SHP77 (cell line): ENCODE results near the gene GGTLC3.
"Not testable (repeated sequence)": the region's sequence is repeated elsewhere in the genome, so short reads cannot be mapped to it uniquely, and the experiment has no call there.

Experiments
- DNase-seq, 2 experiments: peaks; one replicate each; lab custom pipeline; 2025; lab: John Stamatoyannopoulos, UW

Gene GGTLC3

DNA sequence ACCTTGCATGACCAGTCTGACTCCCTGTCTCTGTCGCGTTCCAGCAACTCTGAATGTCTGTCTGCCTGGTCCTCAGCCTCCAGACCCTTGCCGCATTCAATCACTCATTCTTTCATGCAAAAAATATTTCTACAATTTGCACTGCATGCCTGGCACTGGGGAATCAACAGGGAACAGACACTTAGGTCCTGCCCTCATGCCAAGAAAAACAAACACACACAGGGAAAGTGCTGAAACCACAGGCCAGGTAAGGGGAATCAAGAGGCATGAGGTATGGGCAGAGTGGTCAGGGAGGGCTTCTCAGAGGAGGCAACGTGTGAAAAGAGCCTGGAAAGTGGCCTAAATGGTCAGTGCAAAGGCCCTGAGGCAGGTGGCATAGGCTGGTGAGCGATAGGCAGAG is at the start of gene GGTLC3:
Gene GGTLC3, minus strand, starts transcription at position 101 of the 400 bp plus-strand sequence. CDS start 264 bp downstream, outside the sequence.
- DNase-seq = not testable (repeated sequence)

DNA sequence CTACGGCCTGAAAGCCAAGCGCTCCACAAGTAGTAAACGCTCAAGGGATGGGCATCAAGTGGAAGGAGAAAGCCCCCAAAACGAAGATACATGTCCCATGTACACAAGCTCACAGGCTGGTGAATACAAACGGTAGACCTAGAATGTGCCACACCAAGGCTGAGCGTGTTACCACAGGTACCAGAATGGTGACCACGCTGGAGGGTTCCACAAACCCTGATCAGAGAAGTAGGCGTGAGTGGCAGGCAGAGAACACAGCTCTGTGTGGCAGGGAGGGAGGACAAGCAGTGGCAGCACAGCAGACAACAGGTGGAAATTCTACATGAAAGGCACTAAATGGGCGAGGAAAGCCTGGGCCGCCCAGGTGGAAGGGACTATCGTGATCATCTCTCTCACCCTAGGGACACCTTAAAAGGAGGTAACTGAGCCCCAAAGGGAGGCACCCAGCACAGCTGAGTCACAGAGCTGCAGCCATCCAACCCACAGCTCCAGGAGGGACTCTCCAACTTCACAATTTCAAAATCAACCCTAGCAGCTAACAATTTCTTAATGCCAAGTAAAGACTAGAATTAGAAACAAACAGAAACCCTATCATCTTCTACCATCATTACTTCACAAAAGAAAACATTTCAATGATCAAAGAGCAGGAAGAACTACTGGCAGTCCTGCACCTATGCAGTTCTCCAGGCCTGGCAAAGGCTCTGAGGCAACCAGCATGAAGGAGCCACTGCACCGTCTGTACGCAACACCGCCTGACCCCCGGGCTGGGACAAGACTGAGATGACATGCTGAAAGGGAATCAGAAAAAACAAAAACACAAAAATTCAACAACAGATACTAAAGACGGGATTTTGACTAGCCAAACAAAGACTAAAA is 42.4 kb upstream of the GGTLC3 start:
- not testable (repeated sequence) for DNase-seq

DNA sequence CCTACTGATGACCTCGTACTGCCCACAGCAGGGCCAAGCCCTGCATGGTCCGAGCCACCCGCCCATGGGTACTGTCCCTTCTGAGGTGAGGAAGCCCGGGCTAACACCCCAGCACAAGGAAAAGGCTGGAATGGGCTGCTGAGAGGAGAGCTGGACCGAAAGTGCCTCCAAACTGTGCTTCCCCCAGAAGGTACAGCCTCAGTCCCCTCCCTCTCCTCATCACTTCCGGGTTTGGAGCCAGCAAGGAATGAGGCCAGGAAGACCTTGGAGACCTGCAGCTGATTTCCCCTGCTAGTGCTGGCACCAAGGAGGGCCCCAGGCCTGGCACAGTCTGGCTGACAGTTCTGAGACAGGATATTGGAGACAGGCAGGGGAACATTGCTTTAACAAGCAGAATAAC is 41.0 kb upstream of the GGTLC3 start:
- DNase-seq = not testable (repeated sequence)

DNA sequence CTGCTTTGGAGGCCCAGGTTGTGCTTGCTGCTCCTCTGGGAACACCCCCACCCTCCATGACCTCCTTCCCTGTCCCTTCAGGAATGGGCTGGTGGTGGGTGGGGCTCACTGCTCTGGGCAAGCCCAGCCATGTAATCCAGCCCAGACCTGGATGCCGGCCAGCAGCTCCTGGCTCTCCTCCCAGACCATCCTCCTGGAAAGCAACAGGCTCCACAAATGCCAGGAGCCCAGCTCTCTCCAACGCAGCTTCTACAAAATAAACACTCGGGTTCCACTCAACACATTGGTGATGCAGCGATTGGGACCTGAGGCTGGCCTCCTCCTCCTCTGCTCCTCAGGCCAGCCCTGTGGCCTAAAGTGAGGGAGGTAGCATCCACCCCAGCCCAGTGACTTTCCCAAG is 40.6 kb upstream of the GGTLC3 start:
- DNase-seq = not testable (repeated sequence)

DNA sequence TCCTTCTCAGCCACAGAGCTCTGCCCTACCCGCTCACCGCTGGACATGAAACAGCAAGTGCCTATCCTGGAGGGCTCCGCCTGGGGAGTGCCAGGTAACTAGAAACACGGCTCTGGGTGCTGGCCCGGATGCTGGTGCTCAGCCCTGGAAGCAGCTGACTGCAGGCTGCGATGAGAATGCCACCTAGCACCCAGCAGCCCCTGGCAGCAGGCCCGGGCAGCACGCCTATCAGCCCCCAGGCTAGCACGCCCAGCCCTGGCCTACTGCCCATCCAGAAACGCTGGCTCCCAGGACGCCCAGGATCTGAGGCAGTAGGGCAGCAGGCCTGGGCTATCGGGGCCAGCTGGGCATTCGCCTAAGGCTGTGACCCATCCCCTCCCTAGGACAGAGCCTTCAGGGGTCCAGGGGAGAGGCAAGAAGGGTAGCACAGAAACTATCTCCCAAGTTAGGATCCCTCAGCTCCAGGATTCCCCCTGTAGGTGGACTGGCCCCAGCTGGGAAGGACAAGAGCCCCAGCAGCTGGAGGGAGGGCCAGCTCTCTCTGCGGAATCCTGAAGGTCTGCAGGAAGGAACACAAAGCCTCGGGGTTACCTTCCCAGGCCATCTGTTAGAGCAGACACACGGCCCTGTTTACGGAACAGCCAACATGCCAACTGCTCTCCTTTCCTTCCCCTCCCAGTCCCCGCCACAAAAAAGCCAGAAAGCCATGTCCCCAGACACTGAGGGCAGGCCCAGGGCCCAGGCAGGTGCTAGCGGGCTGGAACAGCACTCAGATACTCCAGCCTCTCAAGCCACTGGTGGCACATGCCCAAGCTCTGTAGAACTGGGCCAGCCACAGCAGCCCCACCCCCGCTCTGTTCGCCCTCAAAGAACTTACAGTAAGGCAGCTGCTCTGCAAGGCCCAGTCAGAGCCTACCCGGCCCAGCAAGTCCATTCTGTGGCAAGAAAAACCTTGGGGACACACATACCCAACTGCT is 36.6 kb upstream of the GGTLC3 start:
- not testable (repeated sequence) for DNase-seq

DNA sequence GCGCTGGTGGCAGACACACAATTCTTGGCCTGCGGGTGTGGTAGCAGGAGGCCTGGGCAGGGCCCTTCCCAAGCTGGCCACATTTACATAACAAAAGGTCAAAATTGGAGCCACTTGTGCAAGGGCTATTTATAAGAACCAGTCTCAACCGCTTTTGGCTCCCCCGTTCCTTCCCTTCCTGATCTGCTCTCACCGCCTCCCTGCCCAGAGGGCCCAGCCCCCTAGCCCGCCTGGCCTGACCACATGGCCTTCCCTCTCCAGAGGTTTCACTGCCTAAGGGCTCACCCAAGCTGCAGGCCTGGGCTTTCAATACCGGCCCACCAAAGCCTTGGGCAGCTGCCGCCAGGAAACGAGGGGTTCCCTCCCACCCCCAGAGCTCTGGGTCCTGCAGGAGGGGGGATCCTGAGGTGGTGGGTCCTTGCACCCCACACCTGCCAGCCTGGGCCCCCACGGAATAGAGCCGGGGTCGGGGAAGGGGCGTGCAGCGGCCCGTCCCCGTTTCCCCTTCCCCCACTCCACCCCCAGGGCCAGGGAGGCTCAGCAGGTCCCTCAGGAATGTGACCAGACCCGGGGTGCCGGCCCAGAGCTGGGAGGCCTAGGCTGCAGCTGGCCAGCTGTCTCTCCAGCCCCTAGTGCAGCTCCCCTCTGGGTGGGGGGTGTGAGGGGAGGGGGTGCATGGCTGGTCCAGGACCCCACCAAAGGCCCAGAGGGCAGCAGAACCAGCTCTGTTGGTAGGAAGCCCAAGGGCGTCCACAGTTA is 35.1 kb upstream of the GGTLC3 start:
- DNase-seq = not testable (repeated sequence)

DNA sequence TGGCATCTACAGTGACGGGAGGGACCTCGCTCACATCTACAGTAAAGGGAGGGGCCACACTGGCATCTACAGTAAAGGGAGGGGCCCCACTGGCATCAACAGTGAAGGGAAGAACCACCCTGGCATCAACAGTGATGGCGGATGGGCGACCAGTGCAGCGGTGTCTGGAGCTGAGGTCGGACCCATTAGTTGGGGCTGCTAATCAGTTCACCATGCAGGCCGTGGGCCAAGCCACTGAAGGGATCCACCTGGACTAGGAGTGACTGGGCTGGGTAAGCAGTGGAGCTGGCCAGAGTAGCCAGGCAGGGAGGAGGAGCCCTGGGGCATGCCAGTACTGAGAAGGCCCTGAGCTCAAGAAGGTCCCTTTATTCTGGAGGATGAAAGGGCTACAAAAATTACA is 33.1 kb upstream of the GGTLC3 start:
- DNase-seq = not testable (repeated sequence)

DNA sequence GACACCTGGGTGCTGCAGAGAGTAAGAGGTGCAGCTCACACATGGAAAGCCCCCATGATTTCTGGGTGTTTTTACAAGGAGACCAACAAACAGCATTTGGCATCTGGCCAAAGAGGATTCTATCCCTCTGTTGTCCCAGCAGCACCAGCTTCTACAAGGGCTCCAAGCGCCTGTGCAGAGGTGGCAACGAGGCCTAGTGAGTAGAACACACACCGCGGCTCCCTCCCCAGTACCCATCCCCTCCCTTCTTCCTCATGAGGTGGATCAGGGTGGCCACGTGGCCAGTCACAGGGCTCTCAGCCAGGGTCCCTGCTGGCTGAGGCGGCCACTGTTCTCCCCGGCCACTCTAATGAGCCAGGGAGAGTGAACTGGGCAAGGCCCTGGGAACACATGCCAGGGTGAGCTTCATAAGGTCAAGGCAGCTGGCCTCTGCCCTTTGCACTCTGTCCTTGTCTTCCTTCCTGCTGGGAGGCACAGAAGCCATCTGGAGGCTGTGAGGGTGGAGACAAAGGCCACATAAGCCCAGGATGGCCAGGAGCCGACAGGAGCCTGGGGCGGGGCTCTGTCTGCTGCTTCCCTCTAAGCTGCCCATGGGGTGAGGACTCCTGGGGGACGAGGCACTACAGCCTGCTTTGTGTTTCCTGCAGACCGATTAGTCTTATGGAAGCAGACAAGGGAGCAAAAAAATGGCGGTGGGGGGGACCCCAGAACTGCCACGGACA is 31.7 kb upstream of the GGTLC3 start:
- DNase-seq = not testable (repeated sequence)

DNA sequence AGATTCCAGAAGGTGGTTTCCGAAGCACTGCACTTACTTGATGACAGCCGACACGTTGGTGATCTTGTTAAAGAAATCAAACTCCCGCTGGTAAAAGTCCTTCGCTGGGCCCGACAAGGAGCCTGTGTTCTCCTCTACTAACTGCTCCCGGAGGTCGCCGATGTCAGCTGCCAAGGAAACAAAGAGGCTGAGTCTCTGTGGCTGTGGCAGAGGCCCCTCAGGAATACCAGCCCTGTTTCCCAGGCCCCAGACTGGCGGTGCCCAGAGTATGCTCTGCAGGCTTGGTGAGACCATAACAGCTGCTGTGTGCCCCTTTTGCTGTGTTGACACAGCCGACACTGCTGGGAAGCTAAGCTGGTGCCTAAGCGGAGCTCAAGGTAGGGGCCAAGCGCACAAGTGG is 26.7 kb upstream of the GGTLC3 start:
- DNase-seq = not testable (repeated sequence)

DNA sequence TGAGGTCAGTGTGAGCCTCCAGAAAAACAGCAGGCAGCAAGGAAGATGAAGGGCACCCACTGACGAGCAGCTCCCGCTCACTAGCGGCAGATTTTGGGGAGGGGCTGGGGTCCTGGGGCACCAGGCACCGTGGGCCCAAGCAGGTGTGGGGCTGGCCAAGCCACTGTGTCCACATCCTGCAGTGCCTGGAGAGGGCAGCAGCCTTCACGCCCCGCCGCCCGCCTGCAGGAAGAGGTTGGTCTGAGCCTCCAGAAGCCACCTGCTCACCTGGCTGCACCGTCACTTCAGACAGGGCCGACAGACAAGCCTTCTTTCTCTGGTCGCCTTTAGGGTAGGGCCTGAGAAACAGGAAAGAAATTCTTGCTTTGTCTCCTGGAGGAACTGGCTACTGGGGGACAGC is 25.4 kb upstream of the GGTLC3 start:
- DNase-seq = not testable (repeated sequence)

DNA sequence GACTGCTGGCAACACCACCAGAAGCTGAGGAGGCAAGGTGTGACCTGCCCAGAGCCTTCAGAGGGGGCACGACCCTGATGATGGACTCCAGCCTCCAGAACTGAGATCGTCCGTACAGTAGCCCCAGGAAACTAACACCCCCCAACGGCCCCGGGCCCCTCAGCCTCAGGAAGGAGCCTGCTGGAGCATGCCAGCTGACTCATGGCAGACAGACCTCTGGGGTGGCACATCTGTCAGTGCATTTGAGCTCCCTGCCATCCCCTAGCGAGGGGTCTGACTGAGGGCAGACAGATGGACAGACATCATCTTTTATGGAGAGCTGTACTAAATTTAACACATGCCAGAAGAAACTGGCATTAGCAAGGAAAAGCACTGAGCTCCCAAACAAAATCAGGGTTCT is 22.0 kb upstream of the GGTLC3 start:
- not testable (repeated sequence) for DNase-seq

DNA sequence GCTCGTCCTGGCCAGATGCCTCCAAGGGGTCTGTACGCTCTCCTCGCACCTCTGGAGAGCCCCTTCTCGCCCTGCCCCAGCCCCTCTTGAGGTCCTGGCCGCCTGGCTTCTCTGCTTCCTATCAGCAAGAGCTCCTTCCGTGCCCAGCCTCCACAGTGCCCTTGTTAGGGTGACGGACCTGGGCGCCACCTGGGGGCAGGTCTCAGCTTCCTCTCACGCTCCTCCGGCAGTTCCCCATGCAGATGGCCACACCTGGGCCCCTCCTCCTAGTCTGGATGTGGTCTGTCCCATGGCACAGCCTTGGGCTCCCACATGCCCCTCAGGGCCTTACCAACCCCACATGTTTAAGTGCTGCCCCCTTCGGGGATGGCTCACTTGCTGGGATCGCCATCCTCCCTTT is 16.4 kb upstream of the GGTLC3 start:
- not testable (repeated sequence) for DNase-seq

DNA sequence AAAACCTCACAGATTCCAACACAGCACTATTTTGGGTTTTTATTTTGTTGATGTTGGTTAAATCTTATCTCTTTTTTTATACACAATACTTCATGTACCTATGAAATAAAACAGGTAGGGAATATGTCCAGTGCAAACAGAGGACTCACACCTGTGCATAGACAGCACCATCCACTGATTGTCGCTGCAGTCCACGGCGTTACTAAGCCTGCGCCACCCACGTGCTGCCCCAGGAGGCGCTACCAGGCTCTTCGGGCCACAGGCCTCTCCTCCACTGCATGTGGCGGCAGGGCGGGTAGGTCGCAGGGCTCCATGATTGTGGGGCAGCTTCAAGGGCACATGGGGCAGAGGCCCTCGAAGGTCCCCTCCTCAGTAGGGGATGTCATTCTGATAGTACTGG is 15.7 kb upstream of the GGTLC3 start:
- not testable (repeated sequence) for DNase-seq

DNA sequence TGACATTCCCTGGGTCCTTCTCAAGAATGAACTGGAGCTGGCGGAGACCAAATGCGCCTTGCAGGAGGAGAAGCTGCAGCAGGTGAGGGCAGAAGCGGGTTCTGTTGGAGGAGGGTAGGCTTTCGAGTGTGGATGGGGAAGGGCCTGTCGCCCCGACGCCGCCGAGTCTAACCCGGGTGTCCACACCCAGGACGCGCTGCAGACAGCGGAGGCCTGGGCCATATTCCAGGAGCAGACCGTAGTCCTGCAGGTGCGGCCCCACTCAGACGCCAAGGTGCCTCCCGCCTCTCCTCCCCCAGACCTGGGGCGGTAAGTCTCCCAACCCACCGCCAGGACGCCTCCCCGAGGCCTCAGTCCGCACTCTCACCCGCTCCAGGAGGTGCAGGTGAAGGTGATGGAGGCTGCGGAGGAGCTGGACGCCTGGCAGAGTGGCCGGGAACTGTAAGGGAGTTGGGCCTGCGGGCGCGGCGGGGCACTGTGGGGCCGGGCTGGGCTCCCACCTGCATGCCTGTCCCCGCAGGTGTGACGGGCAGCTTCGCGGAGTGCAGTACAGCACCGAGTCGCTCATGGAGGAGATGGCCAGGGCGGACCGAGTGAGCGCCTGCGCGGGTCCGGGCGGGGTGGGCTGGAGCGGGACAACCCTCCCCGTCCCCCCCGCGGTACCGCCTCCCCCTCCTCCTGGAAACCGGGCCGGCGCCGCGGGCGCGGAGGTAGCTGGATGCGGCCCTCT is 11.6 kb upstream of the GGTLC3 start:
- not testable (repeated sequence) for DNase-seq

DNA sequence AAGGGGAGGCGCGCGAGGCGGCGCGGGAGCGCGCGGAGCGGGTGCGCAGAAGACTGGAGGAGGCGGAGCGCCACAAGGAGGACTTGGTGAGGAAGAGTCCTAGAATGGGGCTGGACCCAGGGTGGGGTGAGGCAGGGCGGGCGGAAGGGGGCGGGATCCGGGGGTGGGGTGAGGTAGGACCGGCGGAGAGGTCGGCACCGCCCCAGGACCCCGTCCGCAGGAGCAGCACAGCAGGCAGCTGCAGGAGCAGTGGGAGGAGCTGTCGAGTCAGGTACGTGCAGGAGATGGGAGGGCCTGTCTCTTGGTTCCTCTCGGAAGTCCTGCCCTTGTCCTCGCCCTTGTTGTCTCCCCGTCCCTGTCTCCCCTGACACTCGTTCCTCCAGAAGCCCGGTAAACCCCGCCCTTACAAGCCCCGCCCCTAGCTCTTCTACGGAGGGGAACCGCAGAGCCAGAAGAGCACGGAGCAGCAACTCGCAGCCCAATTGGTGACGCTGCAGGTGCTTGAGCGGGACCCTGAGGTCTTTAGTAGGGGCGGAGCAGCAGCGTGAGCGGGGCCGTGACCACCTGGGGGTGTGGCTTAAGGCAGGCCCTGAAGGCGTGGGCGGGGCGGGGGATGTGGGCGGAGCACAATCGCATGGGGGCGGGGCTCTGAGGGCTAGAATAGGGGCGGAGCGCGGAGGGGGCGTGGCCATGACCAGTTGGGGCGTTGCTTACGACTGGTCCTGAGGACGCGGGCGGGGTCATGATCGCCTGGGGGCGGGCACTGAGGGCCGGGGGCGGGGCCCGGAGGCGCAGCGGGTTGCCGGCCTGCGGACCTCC is 10.8 kb upstream of the GGTLC3 start:
- DNase-seq = not testable (repeated sequence)

DNA sequence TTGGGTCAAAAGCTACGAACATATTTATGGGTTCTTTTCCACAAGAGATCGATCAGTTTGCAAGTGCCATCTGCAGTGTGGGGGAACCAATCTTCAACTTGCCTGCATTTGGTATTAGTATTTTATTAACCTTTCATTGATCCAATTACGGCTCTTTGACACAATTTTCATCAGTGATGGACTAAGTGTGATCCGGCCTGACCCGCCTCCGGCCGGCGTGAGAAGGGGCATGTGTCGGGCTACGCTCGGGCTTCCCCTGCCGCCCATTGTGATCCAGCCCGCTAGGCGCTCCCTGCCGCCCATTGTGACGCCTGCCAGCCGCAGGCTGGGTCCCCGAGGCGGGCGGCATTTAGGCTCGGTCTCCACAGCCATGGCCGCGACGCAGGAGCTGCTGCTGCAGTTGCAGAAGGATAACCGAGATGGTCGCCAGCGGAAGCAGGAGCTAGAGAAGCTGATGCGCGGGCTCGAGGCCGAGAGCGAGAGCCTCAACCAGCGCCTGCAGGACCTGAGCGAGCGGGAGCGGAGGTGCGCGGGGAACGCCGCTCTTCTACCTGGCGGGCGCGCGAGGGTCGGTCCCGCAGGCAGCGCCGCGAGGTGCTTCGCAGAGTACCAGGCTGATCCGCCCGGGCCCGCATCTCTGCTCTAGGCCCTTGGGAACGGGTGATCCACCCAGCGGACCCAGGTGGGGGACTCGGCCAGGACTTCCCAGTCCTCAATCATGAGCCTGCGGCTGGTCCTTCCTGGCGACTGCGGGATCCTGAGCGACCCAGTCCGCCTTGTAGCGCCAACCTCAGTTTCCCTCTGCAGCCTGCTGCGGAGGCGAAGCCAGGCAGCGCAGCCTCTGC is 10.0 kb upstream of the GGTLC3 start, which contains the start of gene TMEM191B:
Gene TMEM191B, plus strand, starts transcription at position 51 of the 845 bp plus-strand sequence. Its CDS starts 179 bp downstream, at position 230.
- DNase-seq = not testable (repeated sequence)

DNA sequence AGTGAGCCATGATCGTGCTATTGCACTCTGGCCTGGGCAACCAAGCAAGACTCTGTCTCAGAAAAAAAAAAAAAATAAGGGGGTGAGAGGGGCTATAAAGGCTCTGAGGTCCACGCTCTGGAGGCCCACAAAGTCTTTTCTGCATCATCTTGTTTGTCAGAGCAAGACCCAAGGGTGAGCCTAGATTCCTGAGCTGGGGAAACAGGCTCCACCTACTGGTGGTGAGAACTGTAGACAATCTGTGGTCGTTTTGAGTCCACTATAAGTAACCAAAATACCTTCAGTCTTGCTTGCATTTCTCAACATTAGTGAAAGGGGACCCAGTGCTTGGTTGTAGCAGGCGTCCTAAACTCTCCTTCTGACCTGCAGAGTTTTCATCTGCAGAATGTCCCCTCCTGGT is 5.4 kb upstream of the GGTLC3 start:
- not testable (repeated sequence) for DNase-seq

DNA sequence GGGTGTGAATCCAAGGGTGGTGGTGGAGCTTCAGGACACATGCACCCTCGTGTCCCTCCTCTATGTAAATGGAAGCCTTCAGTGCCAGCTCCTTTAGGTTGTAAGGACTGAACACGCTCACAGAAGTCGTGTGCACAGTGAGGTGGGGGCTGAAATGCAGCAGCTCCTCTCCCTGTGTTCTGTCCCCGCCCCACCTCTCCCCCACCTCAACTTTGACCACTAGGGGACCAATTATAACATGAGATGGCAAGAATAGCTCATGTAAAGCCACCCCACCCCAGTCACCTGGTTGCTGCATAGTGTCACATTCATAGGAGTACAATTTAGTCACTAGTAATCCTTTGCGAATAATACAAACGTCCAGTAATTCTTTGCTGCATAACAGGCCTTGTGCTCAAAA is 4.8 kb upstream of the GGTLC3 start:
- DNase-seq = not testable (repeated sequence)
